Peyer's patch (tissue), 4 donors: Measurements from ENCODE around the gene F5.

Source experiments
- POLR2A ChIP-seq, 2 donors: fragments of 450-650 bp; IDR thresholded peaks; one replicate each; pipeline ENCODE4 v1.5.1; 2017; ENCODE audit warnings: antibody characterized with exemption in 2 of 2, mild to moderate bottlenecking in 2 of 2, moderate library complexity in 2 of 2
- TF ChIP-seq, protein P1 (sequence below), 6 experiments: fragments of 450-650 bp in 4 of 6; fragments of 200-600 bp in 2 of 6; sonication (generic) in 1 of 6; IDR thresholded peaks; one replicate each; pipeline ENCODE4 v1.5.1; 2017 to 2019; ENCODE audit warnings: antibody characterized with exemption in 6 of 6, mild to moderate bottlenecking in 3 of 6, moderate library complexity in 1 of 6

DNA sequence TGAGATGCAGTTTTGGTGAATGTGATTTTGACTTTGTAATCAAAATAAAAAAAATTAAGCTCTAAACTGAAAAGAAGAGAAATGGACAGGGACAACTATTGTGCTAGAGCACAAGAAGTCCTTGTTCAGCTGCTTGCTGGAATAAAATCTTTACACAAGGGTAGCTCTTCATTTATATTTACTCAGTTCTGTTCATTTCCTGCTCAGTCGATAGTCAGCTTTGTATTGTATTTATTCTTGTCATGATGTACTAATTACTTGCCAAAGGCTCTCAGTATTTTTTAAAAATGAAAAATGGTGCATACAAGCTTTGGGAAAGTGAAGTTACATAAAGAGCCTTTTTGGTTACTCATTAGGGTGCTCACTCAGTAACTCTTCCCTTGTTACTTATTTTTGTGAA lies 17.8 kb downstream of the F5 start:
- TF ChIP-seq POLR2A (IDR thresholded peaks at IDR 0.05), result no peak
- TF ChIP-seq, protein P1, sequence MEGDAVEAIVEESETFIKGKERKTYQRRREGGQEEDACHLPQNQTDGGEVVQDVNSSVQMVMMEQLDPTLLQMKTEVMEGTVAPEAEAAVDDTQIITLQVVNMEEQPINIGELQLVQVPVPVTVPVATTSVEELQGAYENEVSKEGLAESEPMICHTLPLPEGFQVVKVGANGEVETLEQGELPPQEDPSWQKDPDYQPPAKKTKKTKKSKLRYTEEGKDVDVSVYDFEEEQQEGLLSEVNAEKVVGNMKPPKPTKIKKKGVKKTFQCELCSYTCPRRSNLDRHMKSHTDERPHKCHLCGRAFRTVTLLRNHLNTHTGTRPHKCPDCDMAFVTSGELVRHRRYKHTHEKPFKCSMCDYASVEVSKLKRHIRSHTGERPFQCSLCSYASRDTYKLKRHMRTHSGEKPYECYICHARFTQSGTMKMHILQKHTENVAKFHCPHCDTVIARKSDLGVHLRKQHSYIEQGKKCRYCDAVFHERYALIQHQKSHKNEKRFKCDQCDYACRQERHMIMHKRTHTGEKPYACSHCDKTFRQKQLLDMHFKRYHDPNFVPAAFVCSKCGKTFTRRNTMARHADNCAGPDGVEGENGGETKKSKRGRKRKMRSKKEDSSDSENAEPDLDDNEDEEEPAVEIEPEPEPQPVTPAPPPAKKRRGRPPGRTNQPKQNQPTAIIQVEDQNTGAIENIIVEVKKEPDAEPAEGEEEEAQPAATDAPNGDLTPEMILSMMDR (IDR thresholded peaks at IDR 0.05), result no peak
